GM23338 (cell line): ENCODE results near the gene LRRFIP1. TPM values are rescaled to one million over a fixed set of nuclear protein-coding genes. Genes with fewer than 3 reads are reported as not detected.

Experiments used
- ATAC-seq: fragments of 200-7000 bp; cut with Tn5 transposase; 3 replicates; pipeline ENCODE4 v1.9.1; 2020
- DNase-seq: peaks from one replicate; pipeline ENCODE4 v3.0.0-alpha.2; 2015; ENCODE audit warnings: low spot score
- H2AFZ ChIP-seq: fragments of 200-600 bp; sonication (generic); 2 replicates; pipeline ENCODE4 v1.8.0; 2016; ENCODE audit warnings: antibody characterized with exemption, mild to moderate bottlenecking, moderate library complexity
- H3F3A ChIP-seq: fragments of 200-600 bp; sonication (generic); replicated peaks from 2 replicates; pipeline ENCODE4 v1.8.0; 2017; ENCODE audit warnings: antibody characterized with exemption, mixed run types, low read depth
- H3K27ac ChIP-seq: fragments of 200-600 bp; sonication (generic); 2 replicates; pipeline ENCODE4 v1.6.1; 2016; ENCODE audit warnings: low read depth
- H3K27me3 ChIP-seq: fragments of 200-600 bp; sonication (generic); 2 replicates; pipeline ENCODE4 v1.8.0; 2016; ENCODE audit warnings: mild to moderate bottlenecking, mixed run types, moderate library complexity; ENCODE audit not compliant: insufficient read depth
- H3K36me3 ChIP-seq: fragments of 200-600 bp; sonication (generic); 2 replicates; pipeline ENCODE4 v1.8.0; 2016; ENCODE audit warnings: mild to moderate bottlenecking; ENCODE audit not compliant: insufficient read depth
- H3K4me1 ChIP-seq: fragments of 200-600 bp; sonication (generic); 2 replicates; pipeline ENCODE4 v1.8.0; 2016; ENCODE audit warnings: mild to moderate bottlenecking, moderate library complexity; ENCODE audit not compliant: insufficient read depth
- H3K4me2 ChIP-seq: fragments of 200-600 bp; sonication (generic); 2 replicates; pipeline ENCODE4 v1.7.1; 2017; ENCODE audit warnings: mixed run types
- H3K4me3 ChIP-seq: fragments of 200-600 bp; sonication (generic); 2 replicates; pipeline ENCODE4 v1.6.1; 2016; ENCODE audit warnings: mixed run types
- H3K79me2 ChIP-seq: fragments of 200-600 bp; sonication (generic); replicated peaks from 2 replicates; pipeline ENCODE4 v1.8.0; 2017; ENCODE audit warnings: mild to moderate bottlenecking; ENCODE audit not compliant: insufficient read depth
- H3K9me2 ChIP-seq: fragments of 200-600 bp; sonication (generic); 2 replicates; pipeline ENCODE4 v1.8.0; 2017; ENCODE audit not compliant: insufficient read depth
- H4K20me1 ChIP-seq: fragments of 200-600 bp; sonication (generic); replicated peaks from 2 replicates; pipeline ENCODE4 v1.8.0; 2017; ENCODE audit warnings: mild to moderate bottlenecking; ENCODE audit not compliant: insufficient read depth
- H3K27ac Mint-ChIP-seq: 2 replicates; pipeline ENCODE4 v1.8.0; 2020; ENCODE audit warnings: inconsistent platforms, mild to moderate bottlenecking, moderate library complexity, mixed read lengths
- H3K27me3 Mint-ChIP-seq: 3 replicates; pipeline ENCODE4 v1.8.0; 2022; ENCODE audit warnings: low read depth, mild to moderate bottlenecking, moderate library complexity, mixed read lengths, inconsistent platforms; ENCODE audit not compliant: insufficient read depth, poor library complexity
- H3K36me3 Mint-ChIP-seq: 3 replicates; pipeline ENCODE4 v1.8.0; 2021; ENCODE audit warnings: low read depth, mild to moderate bottlenecking, inconsistent platforms, moderate library complexity, mixed read lengths
- H3K4me1 Mint-ChIP-seq: 3 replicates; pipeline ENCODE4 v1.8.0; 2020; ENCODE audit warnings: mild to moderate bottlenecking, inconsistent platforms, mixed read lengths
- H3K4me3 Mint-ChIP-seq: 3 replicates; pipeline ENCODE4 v1.8.0; 2021; ENCODE audit warnings: moderate library complexity, mild to moderate bottlenecking, inconsistent platforms, mixed read lengths
- H3K9me3 Mint-ChIP-seq: 3 replicates; pipeline ENCODE4 v1.8.0; 2020; ENCODE audit warnings: moderate library complexity, mild to moderate bottlenecking, inconsistent platforms, mixed read lengths
- EZH2 ChIP-seq: fragments of 200-600 bp; sonication (generic); IDR thresholded peaks from one replicate; pipeline ENCODE4 v1.8.0; 2017; ENCODE audit warnings: antibody characterized with exemption, mild to moderate bottlenecking, low read depth; ENCODE audit not compliant: unreplicated experiment
- JUNB ChIP-seq: IDR thresholded peaks from one replicate; pipeline ENCODE4 v1.6.1; 2016; ENCODE audit warnings: antibody characterized with exemption; ENCODE audit not compliant: unreplicated experiment
- NANOG ChIP-seq: IDR thresholded peaks from 2 replicates; pipeline ENCODE4 v1.6.1; 2016; ENCODE audit warnings: antibody characterized with exemption, borderline replicate concordance
- POLR2AphosphoS5 ChIP-seq: IDR thresholded peaks from 2 replicates; pipeline ENCODE4 v1.6.1; 2016; ENCODE audit warnings: antibody characterized with exemption, low read depth
- STAT1 ChIP-seq: IDR thresholded peaks from one replicate; pipeline ENCODE4 v1.6.1; 2016; ENCODE audit warnings: antibody characterized with exemption; ENCODE audit not compliant: unreplicated experiment
- ZNF114 ChIP-seq: fragments of 250-450 bp; sonication (Bioruptor Pico); IDR thresholded peaks from 2 replicates; pipeline ENCODE4 v1.5.0; 2020; ENCODE audit warnings: mild to moderate bottlenecking, moderate library complexity
- ZNF462 ChIP-seq: fragments of 250-450 bp; sonication (Bioruptor Pico); IDR thresholded peaks from 2 replicates; pipeline ENCODE4 v1.5.0; 2020; ENCODE audit warnings: mild to moderate bottlenecking, moderate library complexity
- polyA plus RNA-seq: library from polyadenylated mRNA; unstranded; fragments of >200 nt; fragmentation: Nextera tagmentation; extraction: Ambion mirVana; gene quantifications from 2 replicates; pipeline ENCODE4 v1.2.1, GENCODE V29; 2016
- total RNA-seq: library from RNA; depleted of rRNA; stranded (reverse); fragments of >200 nt; shearing (Covaris generic); gene quantifications from 2 replicates; pipeline ENCODE4 v1.2.3, GENCODE V29; 2014
- TF ChIP-seq, protein P1 (sequence below), 2 experiments: fragments of 200-600 bp in 1 of 2; sonication (generic) in 1 of 2; conservative IDR thresholded peaks; 2 replicates each; pipeline versions ENCODE4 v1.5.1 to v1.6.1; 2016 to 2017; ENCODE audit warnings: antibody characterized with exemption in 2 of 2, low read depth in 2 of 2, mild to moderate bottlenecking in 2 of 2, moderate library complexity in 1 of 2

Gene LRRFIP1
- total and polyA plus RNA-seq, 2 experiments from 2014 or later = 59.6 to 178 TPM

GRCh38 chr2:237701033-237701858 is 73.9 kb downstream of the LRRFIP1 start (continued):
- TF ChIP-seq JUNB (no peak), ZNF114 (CRISPR knock-in tag) (no peak), STAT1 (no peak)
- TF ChIP-seq, protein P1, sequence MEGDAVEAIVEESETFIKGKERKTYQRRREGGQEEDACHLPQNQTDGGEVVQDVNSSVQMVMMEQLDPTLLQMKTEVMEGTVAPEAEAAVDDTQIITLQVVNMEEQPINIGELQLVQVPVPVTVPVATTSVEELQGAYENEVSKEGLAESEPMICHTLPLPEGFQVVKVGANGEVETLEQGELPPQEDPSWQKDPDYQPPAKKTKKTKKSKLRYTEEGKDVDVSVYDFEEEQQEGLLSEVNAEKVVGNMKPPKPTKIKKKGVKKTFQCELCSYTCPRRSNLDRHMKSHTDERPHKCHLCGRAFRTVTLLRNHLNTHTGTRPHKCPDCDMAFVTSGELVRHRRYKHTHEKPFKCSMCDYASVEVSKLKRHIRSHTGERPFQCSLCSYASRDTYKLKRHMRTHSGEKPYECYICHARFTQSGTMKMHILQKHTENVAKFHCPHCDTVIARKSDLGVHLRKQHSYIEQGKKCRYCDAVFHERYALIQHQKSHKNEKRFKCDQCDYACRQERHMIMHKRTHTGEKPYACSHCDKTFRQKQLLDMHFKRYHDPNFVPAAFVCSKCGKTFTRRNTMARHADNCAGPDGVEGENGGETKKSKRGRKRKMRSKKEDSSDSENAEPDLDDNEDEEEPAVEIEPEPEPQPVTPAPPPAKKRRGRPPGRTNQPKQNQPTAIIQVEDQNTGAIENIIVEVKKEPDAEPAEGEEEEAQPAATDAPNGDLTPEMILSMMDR (conservative IDR thresholded peaks at IDR 0.05; ENCODE audit: low read depth in 2 of 2) = no peak

GRCh38 chr2:237701859-237702390 is 74.5 kb downstream of the LRRFIP1 start:
- Histone ChIP-seq H3K4me3 (peak overlapping the region; percentile 43), H3K27me3 (no peaks in the 10 kb centered on the region), H3K9me2 (no peaks in the 10 kb centered on the region), H3K4me1 (peaks cover 79% of the 10 kb centered on the region), H3K4me2 (peak overlapping the region; percentile 81), H3K36me3 (no peaks in the 10 kb centered on the region), H3K79me2 (peaks cover 98% of the 10 kb centered on the region), H3F3A (peaks cover 22% of the 10 kb centered on the region; the same call in 1 of the 2 replicates), H3K27ac (peak overlapping the region; percentile 99), H2AFZ (no peak overlapping the region), H4K20me1 (peaks cover 11% of the 10 kb centered on the region)
- H3K4me3 Mint-ChIP-seq = peak overlapping the region; percentile 53
- DNase-seq (no peak), ATAC-seq (no peak; the same call in 2 of the 3 replicates)
- TF ChIP-seq EZH2 (no peak), ZNF462 (CRISPR knock-in tag) (no peak), NANOG (no peak), POLR2AphosphoS5 (no peak), JUNB (no peak), STAT1 (no peak)
- H3K27ac Mint-ChIP-seq = peak overlapping the region; percentile 97
- H3K9me3 Mint-ChIP-seq = no peaks in the 10 kb centered on the region
- H3K27me3 Mint-ChIP-seq = peaks cover 15% of the 10 kb centered on the region
- peaks cover 83% of the 10 kb centered on the region for H3K4me1 Mint-ChIP-seq
- no peaks in the 10 kb centered on the region; the same call in 2 of the 3 replicates for H3K36me3 Mint-ChIP-seq
